ENCODE data around the gene GUCY1B1. TPM values are rescaled to one million over a fixed set of nuclear protein-coding genes. Genes with fewer than 3 reads are reported as not detected.

Gene GUCY1B1
- total RNA-seq, 5 donors from 2014 or later (not counting 1 experiment from before 2014, with no cell fraction given): 0.09 to 1.1 (median 0.12) TPM

- Histone ChIP-seq H3K4me3 (ENCODE audit: control insufficient read depth in 1 of 2, extremely low read depth in 1 of 2, low read length in 1 of 2) (no peak overlapping the region), H3K4me1 (ENCODE audit: control insufficient read depth in 1 of 2, extremely low read depth in 1 of 2, insufficient read depth in 2 of 2, low read length in 2 of 2) (no peaks in the 10 kb centered on the region), H3K9me3 (no peaks in the 10 kb centered on the region), H3K36me3 (ENCODE audit: control insufficient read depth in 2 of 2, extremely low read depth in 1 of 2, insufficient read depth in 1 of 2, low read length in 1 of 2) (no peaks in the 10 kb centered on the region), H3K27ac (ENCODE audit: low read length) (no peak overlapping the region), H3K27me3 (replicated peaks in 1 of 2; ENCODE audit: control insufficient read depth in 2 of 2, extremely low read depth in 1 of 2, insufficient read depth in 2 of 2, low read length in 1 of 2) (no peaks in the 10 kb centered on the region)
- Mint-ChIP-seq H3K4me1 (no peaks in the 10 kb centered on the region), H3K4me3 (no peak overlapping the region), H3K27me3 (peaks cover 0 to 4% of the 10 kb centered on the region in 2 donors), H3K9me3 (no peaks in the 10 kb centered on the region), H3K36me3 (no peaks in the 10 kb centered on the region), H3K27ac (no peak overlapping the region)
- DNase-seq: no peak
- ChIA-PET POLR2A (no interaction called here), CTCF (interaction anchor here (0.5 to 1.1 kb wide), 3 partner anchors 10 to 432 kb away, joined by 3 to 6 read pairs (median 3); no protein-coding TSS in a partner anchor)
- ATAC-seq (replicated peaks in 1 of 4): no peak
- no CpG with 5 or more reads among the region's 2 CpGs for WGBS (ENCODE audit: insufficient coverage)
Observed at GRCh38 chr4:155811083-155811482, 52.3 kb downstream of the GUCY1B1 start.

GRCh38 chr4:155818639-155819038, 59.8 kb downstream of the GUCY1B1 start:
- no peaks in the 10 kb centered on the region for H3K4me1 ChIP-seq (ENCODE audit: control insufficient read depth in 1 of 2, extremely low read depth in 1 of 2, insufficient read depth in 2 of 2, low read length in 2 of 2)
- H3K4me3 Mint-ChIP-seq: no peak overlapping the region
- no peaks in the 10 kb centered on the region for H3K36me3 Mint-ChIP-seq
- CTCF ChIA-PET: no interaction called here
- no peak for ATAC-seq (replicated peaks in 1 of 4)
- H3K9me3 Mint-ChIP-seq: no peaks in the 10 kb centered on the region
- no peaks in the 10 kb centered on the region for H3K4me1 Mint-ChIP-seq
- no peak overlapping the region for H3K27ac Mint-ChIP-seq
- H3K27me3 Mint-ChIP-seq: peaks cover 0 to 18% of the 10 kb centered on the region in 2 donors
- H3K9me3 ChIP-seq: no peaks in the 10 kb centered on the region
- POLR2A ChIA-PET: no interaction called here
- H3K4me3 ChIP-seq (ENCODE audit: control insufficient read depth in 1 of 2, extremely low read depth in 1 of 2, low read length in 1 of 2): no peak overlapping the region
- no peaks in the 10 kb centered on the region for H3K36me3 ChIP-seq (ENCODE audit: control insufficient read depth in 2 of 2, extremely low read depth in 1 of 2, insufficient read depth in 1 of 2, low read length in 1 of 2)
- WGBS (ENCODE audit: insufficient coverage): no CpG with 5 or more reads among the region's 2 CpGs
- no peak overlapping the region for H3K27ac ChIP-seq (ENCODE audit: low read length)
- no peak for DNase-seq
- no peaks in the 10 kb centered on the region for H3K27me3 ChIP-seq (replicated peaks in 1 of 2; ENCODE audit: control insufficient read depth in 2 of 2, extremely low read depth in 1 of 2, insufficient read depth in 2 of 2, low read length in 1 of 2)

- no peaks in the 10 kb centered on the region for H3K4me1 Mint-ChIP-seq
Observed at GRCh38 chr4:155819066-155819465, 60.2 kb downstream of the GUCY1B1 start.

GRCh38 chr4:155820887-155821518, 62.2 kb downstream of the GUCY1B1 start:
- no peaks in the 10 kb centered on the region for H3K9me3 Mint-ChIP-seq
- H3K9me3 ChIP-seq: no peaks in the 10 kb centered on the region
- POLR2A ChIA-PET: no interaction called here
- WGBS (ENCODE audit: insufficient coverage): no CpG with 5 or more reads among the region's 4 CpGs
- no peaks in the 10 kb centered on the region for H3K36me3 Mint-ChIP-seq
- CTCF ChIA-PET: interaction anchor here in 1 of 2 donors (0.5 kb wide), 1 partner anchor 173 kb away, joined by 3 read pairs; no protein-coding TSS in a partner anchor
- H3K27me3 Mint-ChIP-seq: peaks cover 2 to 23% of the 10 kb centered on the region in 2 donors
- DNase-seq: no peak
- H3K4me1 Mint-ChIP-seq: no peaks in the 10 kb centered on the region
- H3K36me3 ChIP-seq (ENCODE audit: control insufficient read depth in 2 of 2, extremely low read depth in 1 of 2, insufficient read depth in 1 of 2, low read length in 1 of 2): no peaks in the 10 kb centered on the region
- no peak overlapping the region for H3K4me3 Mint-ChIP-seq
- no peak overlapping the region for H3K27ac ChIP-seq (ENCODE audit: low read length)
- no peaks in the 10 kb centered on the region for H3K4me1 ChIP-seq (ENCODE audit: control insufficient read depth in 1 of 2, extremely low read depth in 1 of 2, insufficient read depth in 2 of 2, low read length in 2 of 2)
- H3K27ac Mint-ChIP-seq: no peak overlapping the region
- no peak for ATAC-seq (replicated peaks in 1 of 4)
- H3K4me3 ChIP-seq (ENCODE audit: control insufficient read depth in 1 of 2, extremely low read depth in 1 of 2, low read length in 1 of 2): no peak overlapping the region
- no peaks in the 10 kb centered on the region for H3K27me3 ChIP-seq (replicated peaks in 1 of 2; ENCODE audit: control insufficient read depth in 2 of 2, extremely low read depth in 1 of 2, insufficient read depth in 2 of 2, low read length in 1 of 2)

More at GRCh38 chr4:155819066-155819465, 60.2 kb downstream of the GUCY1B1 start:
- Mint-ChIP-seq H3K27ac (no peak overlapping the region), H3K9me3 (no peaks in the 10 kb centered on the region), H3K4me3 (no peak overlapping the region), H3K36me3 (no peaks in the 10 kb centered on the region), H3K27me3 (peaks cover 0 to 18% of the 10 kb centered on the region in 2 donors)
- WGBS (ENCODE audit: insufficient coverage): no CpG with 5 or more reads among the region's 1 CpG
- CTCF ChIA-PET: no interaction called here
- no peaks in the 10 kb centered on the region for H3K9me3 ChIP-seq
- H3K27ac ChIP-seq (ENCODE audit: low read length): no peak overlapping the region
- H3K4me3 ChIP-seq (ENCODE audit: control insufficient read depth in 1 of 2, extremely low read depth in 1 of 2, low read length in 1 of 2): no peak overlapping the region
- H3K4me1 ChIP-seq (ENCODE audit: control insufficient read depth in 1 of 2, extremely low read depth in 1 of 2, insufficient read depth in 2 of 2, low read length in 2 of 2): no peaks in the 10 kb centered on the region
- no peaks in the 10 kb centered on the region for H3K27me3 ChIP-seq (replicated peaks in 1 of 2; ENCODE audit: control insufficient read depth in 2 of 2, extremely low read depth in 1 of 2, insufficient read depth in 2 of 2, low read length in 1 of 2)
- POLR2A ChIA-PET: no interaction called here
- DNase-seq (no peak), ATAC-seq (replicated peaks in 1 of 4) (no peak)
- no peaks in the 10 kb centered on the region for H3K36me3 ChIP-seq (ENCODE audit: control insufficient read depth in 2 of 2, extremely low read depth in 1 of 2, insufficient read depth in 1 of 2, low read length in 1 of 2)

GRCh38 chr4:155822572-155822971, 63.8 kb downstream of the GUCY1B1 start:
- Histone ChIP-seq H3K27me3 (replicated peaks in 1 of 2; ENCODE audit: control insufficient read depth in 2 of 2, extremely low read depth in 1 of 2, insufficient read depth in 2 of 2, low read length in 1 of 2) (no peaks in the 10 kb centered on the region), H3K4me1 (ENCODE audit: control insufficient read depth in 1 of 2, extremely low read depth in 1 of 2, insufficient read depth in 2 of 2, low read length in 2 of 2) (no peaks in the 10 kb centered on the region), H3K27ac (ENCODE audit: low read length) (no peak overlapping the region), H3K9me3 (no peaks in the 10 kb centered on the region), H3K4me3 (ENCODE audit: control insufficient read depth in 1 of 2, extremely low read depth in 1 of 2, low read length in 1 of 2) (no peak overlapping the region), H3K36me3 (ENCODE audit: control insufficient read depth in 2 of 2, extremely low read depth in 1 of 2, insufficient read depth in 1 of 2, low read length in 1 of 2) (no peaks in the 10 kb centered on the region)
- H3K27ac Mint-ChIP-seq: no peak overlapping the region
- ChIA-PET CTCF (interaction anchor here in 1 of 2 donors (0.5 kb wide), 1 partner anchor 15 kb away, joined by 3 read pairs; no protein-coding TSS in a partner anchor), POLR2A (no interaction called here)
- H3K9me3 Mint-ChIP-seq: no peaks in the 10 kb centered on the region
- H3K4me1 Mint-ChIP-seq: no peaks in the 10 kb centered on the region
- no peaks in the 10 kb centered on the region for H3K36me3 Mint-ChIP-seq
- whole genome bisulfite sequencing (ENCODE audit: insufficient coverage): no CpG with 5 or more reads among the region's 3 CpGs
- no peak for DNase-seq
- no peak overlapping the region for H3K4me3 Mint-ChIP-seq
- H3K27me3 Mint-ChIP-seq: peaks cover 5 to 30% of the 10 kb centered on the region in 2 donors
- no peak for ATAC-seq (replicated peaks in 1 of 4)

- ChIA-PET CTCF (interaction anchor here in 1 of 2 donors (1.2 kb wide), 1 partner anchor 18 kb away, joined by 3 read pairs; no protein-coding TSS in a partner anchor), POLR2A (interaction anchor here in 1 of 2 donors (0.6 kb wide), 1 partner anchor 139 kb away, joined by 3 read pairs; no protein-coding TSS in a partner anchor)
- H3K4me1 Mint-ChIP-seq: no peaks in the 10 kb centered on the region
- no peaks in the 10 kb centered on the region for H3K36me3 ChIP-seq (ENCODE audit: control insufficient read depth in 2 of 2, extremely low read depth in 1 of 2, insufficient read depth in 1 of 2, low read length in 1 of 2)
- ATAC-seq (replicated peaks in 1 of 4): no peak
- no peaks in the 10 kb centered on the region for H3K27me3 ChIP-seq (replicated peaks in 1 of 2; ENCODE audit: control insufficient read depth in 2 of 2, extremely low read depth in 1 of 2, insufficient read depth in 2 of 2, low read length in 1 of 2)
- no peaks in the 10 kb centered on the region for H3K9me3 ChIP-seq
- WGBS (ENCODE audit: insufficient coverage): no CpG with 5 or more reads among the region's 3 CpGs
- H3K36me3 Mint-ChIP-seq: no peaks in the 10 kb centered on the region
- no peak overlapping the region for H3K27ac Mint-ChIP-seq
- H3K4me1 ChIP-seq (ENCODE audit: control insufficient read depth in 1 of 2, extremely low read depth in 1 of 2, insufficient read depth in 2 of 2, low read length in 2 of 2): no peaks in the 10 kb centered on the region
- H3K27me3 Mint-ChIP-seq: peaks cover 5 to 18% of the 10 kb centered on the region in 2 donors
- no peak overlapping the region for H3K4me3 ChIP-seq (ENCODE audit: control insufficient read depth in 1 of 2, extremely low read depth in 1 of 2, low read length in 1 of 2)
- no peak for DNase-seq
- no peaks in the 10 kb centered on the region for H3K9me3 Mint-ChIP-seq
- H3K4me3 Mint-ChIP-seq: no peak overlapping the region
- H3K27ac ChIP-seq (ENCODE audit: low read length): no peak overlapping the region
Observed at GRCh38 chr4:155828628-155829027, 69.8 kb downstream of the GUCY1B1 start.

Data from T-cell (primary cell).